Stimulated activated naive CD8-positive, alpha-beta T cell treated with anti-CD3 and anti-CD28 coated beads, Interleukin-15, amount 100 ng/mL, for 72 hours (primary cell): ENCODE results near the gene MCAT.
"Not testable (repeated sequence)": the region's sequence is repeated elsewhere in the genome, so short reads cannot be mapped to it uniquely, and the experiment has no call there.

Experiments used
- ATAC-seq: fragments of 150-1000 bp; cut with Tn5 transposase; 2 replicates; pipeline ENCODE4 v1.10.0; 2021; ENCODE audit warnings: mild to moderate bottlenecking, moderate library complexity
- DNase-seq, 2 donors: peaks; one replicate each; pipeline ENCODE4 v3.0.0; 2021 to 2022
- H3K27ac Mint-ChIP-seq, 2 donors: one replicate each; pipeline ENCODE4 v1.8.0; 2022; ENCODE audit warnings: mild to moderate bottlenecking in 2 of 2, mixed read lengths in 2 of 2, moderate library complexity in 2 of 2
- H3K27me3 Mint-ChIP-seq: one replicate; pipeline ENCODE4 v1.8.0; 2022; ENCODE audit warnings: mixed read lengths
- H3K4me1 Mint-ChIP-seq: one replicate; pipeline ENCODE4 v1.8.0; 2022; ENCODE audit warnings: mild to moderate bottlenecking, mixed read lengths
- H3K4me3 Mint-ChIP-seq, 2 donors: one replicate each; pipeline ENCODE4 v1.8.0; 2022; ENCODE audit warnings: mild to moderate bottlenecking in 2 of 2, mixed read lengths in 2 of 2, moderate library complexity in 1 of 2
- H3K9me3 Mint-ChIP-seq, 2 donors: one replicate each; pipeline ENCODE4 v1.8.0; 2022; ENCODE audit warnings: mixed read lengths in 2 of 2

MCAT gene

DNA sequence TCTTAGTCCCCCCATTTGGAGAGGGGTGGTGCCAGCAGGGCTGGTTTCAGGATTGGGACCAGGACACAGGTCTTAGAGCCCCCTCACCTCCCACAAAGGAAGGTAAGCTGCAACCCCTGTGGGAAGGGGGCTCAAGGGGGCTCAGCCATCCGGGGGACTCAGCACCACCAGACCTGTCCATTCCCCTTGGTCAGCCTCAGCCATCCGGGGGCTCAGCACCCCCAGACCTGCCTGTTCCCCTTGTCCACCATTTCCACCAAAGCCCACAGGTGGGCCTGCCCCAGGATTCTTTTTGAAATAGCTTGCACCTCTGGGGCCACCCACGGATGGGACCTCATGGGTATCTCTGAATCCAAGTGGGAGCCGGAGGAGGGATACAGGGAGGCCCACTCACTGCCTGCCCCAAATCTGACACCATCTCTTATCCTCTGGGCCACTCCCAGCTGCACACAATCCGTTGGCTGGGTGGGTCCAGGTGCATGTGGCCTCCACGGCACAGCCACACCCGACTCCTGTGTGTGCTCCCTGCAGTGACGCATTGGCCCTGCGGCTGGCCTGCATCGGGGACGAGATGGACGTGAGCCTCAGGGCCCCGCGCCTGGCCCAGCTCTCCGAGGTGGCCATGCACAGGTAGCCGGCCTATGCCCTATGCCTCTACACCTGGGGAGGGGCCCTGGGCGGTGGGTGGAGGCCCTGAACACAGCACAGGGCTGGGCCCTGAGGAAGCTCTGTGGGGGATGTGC is 15.9 kb downstream of the MCAT start:
- DNase-seq (no peak), ATAC-seq (peak; percentile 38)
- Mint-ChIP-seq H3K9me3 (no peaks in the 10 kb centered on the region), H3K27me3 (no peaks in the 10 kb centered on the region), H3K4me1 (peaks cover 31% of the 10 kb centered on the region), H3K4me3 (no peak overlapping the region), H3K27ac (no peak overlapping the region)

DNA sequence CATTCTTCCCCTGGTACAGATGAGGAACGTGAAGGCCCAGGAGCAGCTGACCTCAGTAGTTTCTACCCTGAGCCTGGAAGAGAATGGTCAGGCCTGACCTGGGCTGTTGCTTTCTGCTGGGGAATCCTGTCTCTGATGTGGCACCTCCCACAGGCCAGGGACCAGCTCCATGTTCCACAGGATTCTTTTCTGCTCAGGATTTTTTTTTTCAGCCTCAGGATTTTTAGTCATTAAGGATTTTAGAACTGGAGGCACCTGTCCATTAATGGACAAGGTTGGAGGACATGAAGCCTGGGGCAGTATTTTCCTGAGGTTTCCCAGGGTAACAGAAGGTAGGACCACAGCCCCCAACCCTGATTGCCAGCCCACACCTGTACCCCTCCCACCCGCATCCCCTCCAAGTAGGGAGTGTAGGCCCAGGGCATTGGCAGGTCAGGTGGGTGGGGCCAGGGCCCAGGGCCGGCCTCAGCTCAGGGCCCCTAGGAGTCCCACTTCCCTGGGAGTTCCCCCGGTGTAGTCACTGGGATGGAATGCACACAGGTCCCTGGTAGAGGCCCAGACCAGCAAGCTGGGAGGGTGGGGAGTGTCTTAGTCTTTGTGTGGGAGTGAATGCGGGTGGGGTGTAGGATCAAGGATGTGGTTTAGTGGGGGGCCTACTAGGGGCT is 16.6 kb downstream of the MCAT start:
- ATAC-seq (peak; percentile 36), DNase-seq (no peak)
- Mint-ChIP-seq H3K27me3 (no peaks in the 10 kb centered on the region), H3K9me3 (no peaks in the 10 kb centered on the region), H3K4me1 (peaks cover 31% of the 10 kb centered on the region), H3K4me3 (no peak overlapping the region), H3K27ac (no peak overlapping the region)

DNA sequence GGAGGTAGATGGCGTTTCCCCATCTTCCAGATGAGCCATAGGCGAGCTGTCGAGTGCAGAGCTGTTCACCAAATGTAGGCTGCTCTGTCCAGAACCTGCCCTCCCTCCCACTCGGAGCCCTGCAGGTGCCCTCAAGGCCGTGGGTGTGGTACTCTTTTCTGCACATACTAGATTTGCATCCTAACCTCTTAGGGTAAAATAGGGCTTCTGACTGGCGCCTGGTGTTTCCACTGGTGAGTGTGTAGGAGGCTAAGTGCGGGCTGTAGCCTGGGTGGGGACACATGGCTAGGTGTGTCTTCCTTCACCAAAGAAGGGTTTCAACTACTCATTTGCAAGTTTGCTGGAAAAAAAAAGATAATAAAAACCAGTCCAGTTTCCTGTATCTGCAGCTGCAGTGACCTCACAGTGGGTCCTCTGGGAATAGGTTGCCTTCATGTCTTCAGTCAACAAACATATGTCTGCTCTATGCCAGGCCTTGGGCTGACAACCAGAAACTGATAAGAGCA is 24.2 kb downstream of the MCAT start:
- H3K9me3 Mint-ChIP-seq = no peaks in the 10 kb centered on the region
- H3K4me1 Mint-ChIP-seq = peaks cover 11% of the 10 kb centered on the region
- ATAC-seq (no peak), DNase-seq (no peak)
- no peak overlapping the region for H3K4me3 Mint-ChIP-seq
- no peaks in the 10 kb centered on the region for H3K27me3 Mint-ChIP-seq
- no peak overlapping the region for H3K27ac Mint-ChIP-seq

DNA sequence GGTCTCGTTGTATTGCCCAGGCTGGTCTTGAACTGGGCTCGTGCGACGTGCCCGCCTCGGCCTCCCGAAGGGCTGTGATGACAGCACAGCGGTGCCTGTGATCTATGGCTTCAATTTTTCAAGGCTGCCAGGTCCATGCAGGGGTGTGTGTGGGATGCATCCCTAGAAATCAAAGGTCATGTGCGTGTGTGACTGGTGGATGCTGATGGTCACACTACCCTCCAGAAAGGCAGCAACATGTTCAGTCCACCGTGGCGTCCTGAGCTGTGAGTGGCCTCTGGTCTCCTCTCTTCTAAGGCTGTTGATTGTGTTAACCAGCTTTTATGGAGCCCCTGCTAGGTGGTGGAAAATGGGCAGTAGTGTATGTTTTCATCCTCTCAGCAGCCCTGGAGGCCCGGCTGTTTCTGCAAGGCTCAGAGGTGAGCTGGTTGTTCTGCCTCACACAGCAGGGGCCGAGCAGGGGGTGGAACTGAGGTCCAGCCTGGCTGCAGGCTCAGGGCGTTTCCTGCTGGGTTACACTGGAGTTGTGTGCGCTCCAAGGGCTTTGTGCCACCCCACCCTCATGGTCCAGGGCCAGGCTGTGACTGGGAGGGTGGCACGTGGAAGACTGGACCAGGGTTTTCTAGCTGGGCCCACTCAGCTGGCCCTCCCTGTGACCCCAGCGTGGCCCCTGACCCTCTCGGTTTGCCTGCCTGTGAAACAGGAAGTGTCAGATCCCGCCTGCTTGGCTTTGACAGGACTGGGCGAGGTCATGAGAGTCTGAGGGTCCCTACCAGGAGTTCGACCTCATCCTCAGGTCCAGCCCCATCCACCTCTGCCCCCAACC is 25.0 kb downstream of the MCAT start:
- H3K4me3 Mint-ChIP-seq = no peak overlapping the region
- H3K4me1 Mint-ChIP-seq = peaks cover 11% of the 10 kb centered on the region
- no peaks in the 10 kb centered on the region for H3K9me3 Mint-ChIP-seq

DNA sequence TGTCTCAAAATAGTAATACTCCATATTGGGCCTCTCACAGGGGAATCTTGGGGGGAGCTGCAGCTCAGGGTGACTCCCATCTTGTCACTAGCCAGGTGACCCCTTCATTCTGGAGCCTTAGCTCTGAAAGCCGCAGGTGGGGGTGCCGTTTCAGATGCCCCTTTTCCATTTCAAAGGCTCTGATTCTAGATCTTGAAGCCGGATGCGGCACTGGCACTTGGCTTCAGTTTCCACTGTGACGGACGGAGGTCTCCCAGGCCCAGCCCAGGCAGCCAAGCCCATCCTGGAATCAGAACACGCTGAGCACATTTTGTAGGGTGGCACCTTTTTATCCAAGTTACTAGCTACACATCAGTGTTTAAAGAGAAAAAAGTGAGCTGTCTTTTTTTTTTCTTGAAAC is 26.3 kb downstream of the MCAT start:
- no peak for DNase-seq
- Mint-ChIP-seq H3K4me1 (peaks cover 11% of the 10 kb centered on the region), H3K27ac (no peak overlapping the region), H3K27me3 (no peaks in the 10 kb centered on the region), H3K4me3 (no peak overlapping the region), H3K9me3 (no peaks in the 10 kb centered on the region)
- ATAC-seq = no peak

More for the DNA sequence above, 25.0 kb downstream of the MCAT start:
- DNase-seq (no peak), ATAC-seq (no peak)
- Mint-ChIP-seq H3K27ac (no peak overlapping the region), H3K27me3 (no peaks in the 10 kb centered on the region)

DNA sequence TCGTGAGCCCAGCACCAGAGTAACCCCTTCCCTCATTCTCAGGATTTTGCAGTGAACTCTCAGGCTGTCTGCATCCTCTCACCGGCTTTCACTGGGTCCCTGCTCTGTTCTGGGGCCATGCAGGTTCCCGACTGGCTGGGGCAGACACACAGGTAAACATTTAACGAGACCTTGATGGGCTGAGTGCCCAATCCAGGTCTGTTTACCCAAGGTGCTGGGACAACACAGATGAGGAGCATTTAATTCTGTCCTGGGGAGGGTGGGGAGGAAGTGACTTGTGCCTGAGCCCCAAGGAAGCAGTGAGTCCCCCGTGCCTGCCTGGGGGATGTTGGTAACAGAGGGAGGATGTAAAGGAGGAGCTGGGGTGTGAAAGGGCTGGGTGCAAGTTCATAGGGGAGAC is 28.2 kb downstream of the MCAT start:
- Mint-ChIP-seq H3K4me1 (peaks cover 15% of the 10 kb centered on the region), H3K27ac (no peak overlapping the region), H3K27me3 (no peaks in the 10 kb centered on the region), H3K4me3 (no peak overlapping the region), H3K9me3 (no peaks in the 10 kb centered on the region)
- ATAC-seq (no peak), DNase-seq (no peak)

DNA sequence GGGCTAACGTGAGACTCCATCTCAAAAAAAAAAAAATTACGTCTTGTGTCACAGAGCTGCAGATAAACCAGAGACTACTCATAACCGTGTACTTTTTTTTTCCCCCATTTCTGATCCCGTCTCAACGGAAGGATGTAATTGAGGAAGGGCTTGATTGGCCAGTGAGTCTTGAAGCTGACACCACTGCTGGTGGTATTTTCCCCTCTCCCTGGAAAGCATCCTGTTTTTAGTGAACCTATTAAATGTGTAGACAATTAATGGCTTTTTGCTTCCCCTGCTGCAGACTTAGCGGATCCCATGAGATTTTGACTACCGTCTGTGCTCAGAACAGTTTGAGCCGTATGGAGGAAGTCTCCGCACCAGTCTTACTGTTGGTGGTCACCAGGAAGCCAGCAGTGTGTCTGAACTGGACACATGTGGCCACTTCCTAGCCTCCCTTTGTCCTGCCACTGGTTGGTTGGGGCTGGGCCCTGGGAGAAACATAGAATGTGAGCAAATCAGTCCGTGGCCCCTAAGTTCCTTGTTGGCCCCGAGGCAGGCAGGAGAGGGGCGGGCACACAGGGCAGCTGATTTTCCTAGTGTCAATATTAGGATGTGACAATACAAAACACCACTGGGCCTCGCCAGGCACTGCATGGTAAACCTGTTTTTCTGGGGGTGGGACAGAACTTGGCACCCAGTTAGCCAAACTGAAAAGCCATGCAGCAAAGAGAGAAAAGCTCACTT is 29.5 kb downstream of the MCAT start:
- Mint-ChIP-seq H3K27ac (no peak overlapping the region), H3K9me3 (no peaks in the 10 kb centered on the region), H3K4me3 (no peak overlapping the region), H3K27me3 (no peaks in the 10 kb centered on the region), H3K4me1 (peaks cover 11% of the 10 kb centered on the region)
- DNase-seq (no peak), ATAC-seq (no peak)

DNA sequence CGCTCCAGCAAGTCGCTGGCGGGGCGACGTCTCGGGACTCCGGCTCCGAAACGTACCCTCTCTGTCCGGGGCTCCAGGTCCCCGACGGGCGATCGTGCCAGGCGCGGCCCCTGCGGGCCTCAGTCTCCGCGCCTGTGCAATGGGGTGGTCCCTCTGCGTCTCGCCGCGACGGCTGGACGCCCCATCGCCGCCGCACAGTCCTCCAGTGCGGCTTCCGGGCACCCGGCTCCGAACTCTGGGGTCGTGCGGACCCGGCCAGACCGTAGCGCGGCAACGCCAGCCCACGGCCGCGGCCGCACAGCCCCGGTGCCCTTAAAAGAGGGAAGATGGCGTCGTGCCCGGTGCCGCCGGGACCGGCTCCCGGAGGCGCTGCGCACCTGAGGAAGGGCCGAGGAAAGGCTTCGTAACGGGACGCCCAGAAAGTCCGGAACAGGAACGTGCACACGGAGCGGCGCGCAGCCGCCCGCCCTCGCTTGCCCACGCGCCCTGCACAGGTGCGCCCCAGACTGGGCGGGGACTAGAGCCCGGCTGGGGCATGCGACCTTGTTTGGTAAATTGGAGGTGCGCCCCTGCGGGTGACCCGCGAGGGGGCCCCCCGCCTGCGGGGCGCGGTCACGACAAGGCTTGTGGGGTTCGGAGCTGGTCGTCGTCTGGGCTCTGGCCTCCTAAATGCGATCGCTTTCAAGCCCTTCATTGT is 32.1 kb downstream of the MCAT start:
- Mint-ChIP-seq H3K4me3 (peak overlapping the region; percentile 81 to 84), H3K4me1 (peaks cover 10% of the 10 kb centered on the region), H3K27me3 (no peaks in the 10 kb centered on the region), H3K27ac (no peak overlapping the region), H3K9me3 (no peaks in the 10 kb centered on the region)
- DNase-seq (peak; percentile 36 to 40), ATAC-seq (peak; percentile 84)

DNA sequence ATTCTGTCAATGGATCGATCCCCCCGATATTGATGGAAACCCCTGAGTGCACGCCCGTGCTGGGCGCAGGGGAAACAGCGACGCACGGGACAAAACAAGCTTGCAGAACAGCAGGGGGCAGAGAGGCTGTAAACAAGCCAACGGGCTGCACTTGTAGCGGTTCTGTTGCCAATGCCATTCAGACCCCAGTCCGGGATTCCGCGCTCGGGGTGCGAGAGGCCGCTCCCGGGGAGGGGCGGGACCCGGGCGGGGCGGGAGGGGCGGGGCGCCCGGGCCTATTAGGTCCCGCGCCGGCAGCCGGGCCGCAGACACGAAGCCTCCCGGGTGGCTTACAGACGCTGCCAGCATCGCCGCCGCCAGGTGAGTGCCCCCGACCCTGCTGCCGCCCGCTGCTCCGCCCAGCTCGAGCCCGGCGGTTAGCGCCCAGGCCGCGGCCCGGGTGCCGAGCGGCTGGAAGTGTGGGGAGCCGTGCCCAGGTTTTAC is 32.7 kb downstream of the MCAT start, which contains the start of gene BIK:
Gene BIK, plus strand, starts transcription at position 307 of the 483 bp plus-strand sequence. CDS start 13,273 bp downstream, outside the sequence.
- DNase-seq (peak; percentile 39 to 41), ATAC-seq (peak; percentile 72)
- H3K9me3 Mint-ChIP-seq = no peaks in the 10 kb centered on the region
- no peak within 1 kb of the TSS for H3K27ac Mint-ChIP-seq
- peaks cover 10% of the 10 kb centered on the region for H3K4me1 Mint-ChIP-seq
- no peaks in the 10 kb centered on the region for H3K27me3 Mint-ChIP-seq
- peak within 1 kb of the TSS; percentile 81 to 84 for H3K4me3 Mint-ChIP-seq

DNA sequence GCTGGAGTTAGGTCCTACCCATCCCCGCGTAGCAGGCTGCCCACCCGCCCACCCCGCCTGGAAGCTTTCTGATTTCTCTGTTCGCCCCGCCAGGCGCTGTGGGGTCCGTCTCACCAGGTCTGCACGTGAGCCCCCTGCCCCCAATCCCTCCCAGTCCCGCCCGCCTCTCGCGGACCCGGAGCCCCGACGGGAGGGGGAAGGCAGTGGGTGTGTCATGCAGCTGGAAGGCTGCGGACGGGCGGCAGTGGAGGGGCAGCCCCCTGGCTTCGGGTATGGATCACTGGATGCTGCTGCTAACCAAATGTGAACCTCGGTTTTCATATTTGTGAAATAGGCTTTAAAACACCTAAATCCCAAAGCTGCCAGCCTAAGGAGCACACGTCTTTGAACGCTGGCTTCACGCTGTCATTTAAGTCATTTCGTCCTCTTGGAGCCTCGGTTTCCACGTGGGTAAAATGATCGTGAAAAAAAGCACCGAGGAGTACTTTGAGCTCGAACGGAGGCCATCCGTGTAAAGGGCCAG is 33.2 kb downstream of the MCAT start:
- no peak overlapping the region for H3K27ac Mint-ChIP-seq
- H3K9me3 Mint-ChIP-seq = no peaks in the 10 kb centered on the region

DNA sequence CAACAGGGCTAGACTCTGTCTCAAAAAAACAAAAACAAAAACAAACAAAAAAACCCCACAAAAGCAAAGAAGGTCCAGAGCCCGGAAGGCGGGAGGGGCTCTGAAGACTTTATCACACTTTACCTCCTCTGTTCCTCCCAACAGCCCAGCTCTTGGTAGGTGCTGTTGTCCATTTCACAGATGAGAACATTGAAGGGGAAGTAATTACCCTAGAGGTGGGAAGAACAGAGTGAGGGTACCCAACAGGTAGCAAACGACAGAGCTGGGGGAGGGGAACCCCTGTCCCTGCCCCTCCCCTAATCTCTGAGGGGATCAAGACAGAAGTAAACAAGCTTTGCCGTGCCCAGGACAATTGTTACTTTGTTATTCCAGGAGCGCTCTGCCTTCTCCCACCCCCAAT is 33.7 kb downstream of the MCAT start:
- Mint-ChIP-seq H3K4me1 (peaks cover 9% of the 10 kb centered on the region), H3K27ac (no peak overlapping the region), H3K27me3 (no peaks in the 10 kb centered on the region), H3K4me3 (peak overlapping the region in 1 of 2 donors; percentile 12), H3K9me3 (no peaks in the 10 kb centered on the region)
- ATAC-seq = no peak
- DNase-seq = no peak

More for the DNA sequence above, 33.2 kb downstream of the MCAT start:
- DNase-seq = no peak
- no peak for ATAC-seq
- Mint-ChIP-seq H3K4me1 (peaks cover 7% of the 10 kb centered on the region), H3K27me3 (no peaks in the 10 kb centered on the region), H3K4me3 (peak overlapping the region; percentile 81 to 84)

DNA sequence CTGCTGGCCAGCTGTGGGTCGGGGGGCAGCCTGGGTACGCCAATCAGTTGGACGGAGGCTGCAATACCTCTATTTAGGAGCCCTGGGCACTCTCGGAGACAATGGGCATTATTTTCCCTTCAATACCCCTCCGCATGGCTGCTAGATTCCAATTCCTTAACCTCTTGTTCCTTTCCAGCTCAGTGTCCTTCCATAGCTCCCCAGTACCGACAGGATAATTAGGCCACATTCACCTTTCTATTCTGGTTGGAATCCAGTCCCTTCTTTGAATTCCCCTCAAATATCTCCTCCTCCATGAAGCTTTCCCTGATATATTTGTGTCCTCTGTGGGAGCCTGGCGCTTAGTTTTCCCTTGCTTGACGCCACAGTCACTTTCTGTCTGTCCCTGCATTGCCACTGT is 36.9 kb downstream of the MCAT start:
- H3K9me3 Mint-ChIP-seq = no peaks in the 10 kb centered on the region
- no peak for ATAC-seq
- H3K27ac Mint-ChIP-seq = no peak overlapping the region

DNA sequence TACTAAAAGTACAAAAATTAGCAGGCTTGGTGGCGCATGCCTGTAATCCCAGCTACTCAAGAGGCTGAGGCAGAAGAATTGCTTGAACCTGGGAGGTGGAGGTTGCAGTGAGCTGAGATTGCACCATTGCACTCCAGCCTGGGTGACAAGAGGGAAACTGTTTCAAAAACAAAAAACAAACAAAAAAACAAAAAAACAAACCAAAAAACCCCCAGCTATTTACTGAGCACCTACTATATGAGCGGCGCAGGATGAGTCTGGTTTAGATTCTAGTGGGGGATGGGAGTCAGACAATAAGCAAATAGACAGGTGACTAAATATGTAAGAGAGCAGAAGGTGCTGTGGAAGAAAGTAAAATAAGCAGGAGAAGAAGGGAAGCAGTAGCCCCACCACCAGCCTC is 38.2 kb downstream of the MCAT start:
- H3K9me3 Mint-ChIP-seq, H3K27ac Mint-ChIP-seq, DNase-seq, H3K27me3 Mint-ChIP-seq, H3K4me3 Mint-ChIP-seq, ATAC-seq: not testable (repeated sequence)
- peaks cover 24% of the 10 kb centered on the region for H3K4me1 Mint-ChIP-seq

More for the DNA sequence above, 36.9 kb downstream of the MCAT start:
- H3K27me3 Mint-ChIP-seq = no peaks in the 10 kb centered on the region
- no peak for DNase-seq
- H3K4me1 Mint-ChIP-seq = peaks cover 21% of the 10 kb centered on the region
- H3K4me3 Mint-ChIP-seq = no peak overlapping the region

DNA sequence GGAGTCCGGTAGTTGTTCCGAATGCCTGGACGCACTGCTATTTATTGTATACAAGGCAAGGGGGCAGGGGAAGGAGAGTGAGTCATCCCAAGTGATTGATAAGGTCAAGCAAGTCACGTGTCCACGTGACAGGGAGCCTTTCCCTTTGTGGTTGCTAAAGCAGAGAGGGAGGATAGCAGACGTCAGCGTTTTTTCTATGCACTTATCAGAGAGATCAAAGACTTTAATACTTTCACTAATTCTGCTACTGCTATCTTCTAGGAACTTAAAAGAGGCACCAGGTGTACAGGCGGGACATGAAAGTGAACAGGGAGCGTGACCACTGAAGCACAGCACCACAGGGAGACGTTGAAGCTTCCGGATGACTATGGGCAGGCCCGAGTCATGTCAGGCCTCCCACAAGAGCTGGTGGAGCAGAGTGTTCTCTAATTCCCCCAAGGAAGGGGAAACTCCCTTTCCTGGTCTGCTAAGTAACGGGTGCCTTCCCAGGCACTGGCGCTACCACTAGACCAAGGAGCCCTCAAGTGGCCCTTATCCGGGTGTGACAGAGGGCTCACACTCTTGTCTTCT is 39.1 kb downstream of the MCAT start:
- H3K27me3 Mint-ChIP-seq, H3K9me3 Mint-ChIP-seq, ATAC-seq, DNase-seq: not testable (repeated sequence)
- Mint-ChIP-seq H3K4me3 (peak overlapping the region in 1 of 2 donors; percentile 72), H3K4me1 (peaks cover 24% of the 10 kb centered on the region), H3K27ac (peak overlapping the region in 1 of 2 donors; percentile 20)
